Astrocyte of the hippocampus (primary cell): Measurements from ENCODE around the gene DMBX1.

Experiments used
- DNase-seq: peaks from one replicate; pipeline ENCODE4 v3.0.0; 2011; ENCODE audit warnings: low read depth, low spot score

Gene DMBX1

GRCh38 chr1:46503421-46503820 is 13.8 kb downstream of the DMBX1 start:
- no peak for DNase-seq

DNA sequence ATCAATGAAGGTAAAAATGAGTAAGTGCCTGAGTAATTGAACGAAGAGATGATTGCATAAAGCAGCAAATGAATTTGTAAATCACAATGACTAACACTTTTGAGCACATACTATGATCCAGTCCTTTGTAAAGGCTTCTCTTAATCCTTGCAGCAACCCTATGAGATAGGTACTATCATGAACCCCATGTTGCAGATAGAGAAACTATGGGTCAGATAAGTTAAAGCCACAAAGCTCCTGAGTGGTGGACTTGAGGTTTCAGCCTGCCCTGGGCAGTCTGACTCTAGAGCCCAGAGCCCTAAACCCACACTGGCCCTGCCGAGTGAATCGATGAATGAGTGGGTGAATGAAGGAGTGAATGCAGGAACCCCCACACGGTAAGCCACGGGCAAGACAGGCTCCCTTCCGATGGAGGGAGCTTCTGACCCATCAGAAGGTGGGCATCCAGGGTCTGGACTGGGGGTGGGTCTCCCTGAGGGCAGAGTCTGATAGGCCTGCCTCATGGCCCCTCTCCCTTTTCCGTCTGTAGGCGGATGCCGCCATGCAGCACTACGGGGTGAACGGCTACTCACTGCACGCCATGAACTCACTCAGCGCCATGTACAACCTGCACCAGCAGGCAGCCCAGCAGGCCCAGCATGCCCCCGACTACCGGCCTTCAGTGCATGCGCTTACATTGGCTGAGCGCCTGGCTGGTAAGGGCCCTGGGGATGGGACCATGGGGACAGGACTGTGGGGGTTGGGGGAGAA is 17.0 kb downstream of the DMBX1 start:
- DNase-seq, result no peak

DNA sequence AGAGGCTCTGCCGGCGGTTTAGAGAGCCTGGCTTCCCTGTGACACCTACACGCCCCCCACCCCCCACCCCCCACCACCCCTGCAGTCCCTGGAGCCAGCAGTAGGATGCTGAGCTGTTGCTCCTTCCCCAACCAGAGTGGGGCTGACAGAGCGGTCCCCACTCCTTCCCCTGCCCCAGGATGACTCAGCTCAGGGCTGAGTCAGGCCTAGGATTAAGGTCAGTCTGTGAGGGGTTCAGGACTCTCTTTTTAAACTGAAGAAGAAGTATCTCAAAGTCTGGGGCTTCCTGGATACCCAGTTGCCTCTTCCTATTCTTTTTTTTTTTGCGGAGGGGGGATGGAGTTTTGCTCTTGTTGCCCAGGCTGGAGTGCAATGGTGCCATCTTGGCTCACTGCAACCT is 19.1 kb downstream of the DMBX1 start:
- peak; percentile 36 for DNase-seq

GRCh38 chr1:46510341-46510997 is 20.8 kb downstream of the DMBX1 start:
- no peak for DNase-seq

DNA sequence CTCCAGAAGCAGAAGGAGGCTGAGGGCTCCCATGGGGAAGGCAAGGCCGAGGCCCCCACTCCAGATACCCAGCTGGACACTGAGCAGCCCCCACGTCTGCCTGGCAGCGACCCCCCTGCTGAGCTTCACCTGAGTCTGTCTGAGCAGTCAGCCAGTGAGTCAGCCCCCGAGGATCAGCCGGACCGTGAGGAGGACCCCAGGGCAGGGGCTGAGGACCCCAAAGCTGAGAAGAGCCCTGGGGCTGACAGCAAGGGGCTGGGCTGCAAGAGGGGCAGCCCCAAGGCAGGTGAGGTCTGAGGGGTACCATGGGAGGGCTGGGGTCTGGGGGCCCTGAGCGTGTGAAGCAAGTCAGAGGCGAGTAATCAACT is 21.3 kb downstream of the DMBX1 start:
- no peak for DNase-seq

DNA sequence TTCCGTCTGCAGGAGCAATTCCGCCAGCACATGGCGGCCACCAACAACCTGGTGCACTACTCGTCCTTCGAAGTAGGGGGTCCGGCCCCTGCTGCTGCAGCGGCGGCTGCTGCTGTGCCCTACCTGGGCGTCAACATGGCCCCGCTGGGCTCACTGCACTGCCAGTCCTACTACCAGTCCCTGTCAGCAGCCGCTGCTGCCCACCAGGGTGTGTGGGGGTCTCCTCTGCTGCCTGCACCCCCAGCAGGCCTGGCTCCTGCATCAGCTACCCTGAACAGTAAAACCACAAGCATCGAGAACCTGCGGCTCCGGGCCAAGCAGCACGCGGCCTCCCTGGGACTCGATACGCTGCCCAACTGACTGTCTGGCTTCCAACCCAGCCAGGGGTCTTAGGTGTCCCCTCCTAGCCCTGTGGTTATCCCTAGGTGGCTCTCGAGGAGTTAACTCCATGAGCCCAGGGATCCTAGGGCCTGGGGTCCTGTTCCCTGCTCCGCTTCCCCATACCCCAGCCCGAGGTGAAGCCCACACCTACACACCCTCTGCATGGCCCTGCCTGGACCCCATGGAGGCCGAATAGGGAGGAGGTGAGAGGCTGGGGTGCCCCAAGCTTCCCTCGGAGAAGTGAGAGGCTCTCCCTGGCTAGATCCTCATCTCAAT is 22.6 kb downstream of the DMBX1 start:
- no peak for DNase-seq

GRCh38 chr1:46512792-46513190 is 23.2 kb downstream of the DMBX1 start:
- DNase-seq, result no peak

GRCh38 chr1:46513536-46513935 is 23.9 kb downstream of the DMBX1 start:
- no peak for DNase-seq

GRCh38 chr1:46515576-46515975 is 25.9 kb downstream of the DMBX1 start:
- DNase-seq, result no peak

GRCh38 chr1:46516200-46516950 is 26.7 kb downstream of the DMBX1 start:
- DNase-seq, result no peak

- no peak for DNase-seq
Observed at GRCh38 chr1:46517010-46517600, 27.5 kb downstream of the DMBX1 start.

GRCh38 chr1:46517932-46518498 is 28.4 kb downstream of the DMBX1 start:
- no peak for DNase-seq

DNA sequence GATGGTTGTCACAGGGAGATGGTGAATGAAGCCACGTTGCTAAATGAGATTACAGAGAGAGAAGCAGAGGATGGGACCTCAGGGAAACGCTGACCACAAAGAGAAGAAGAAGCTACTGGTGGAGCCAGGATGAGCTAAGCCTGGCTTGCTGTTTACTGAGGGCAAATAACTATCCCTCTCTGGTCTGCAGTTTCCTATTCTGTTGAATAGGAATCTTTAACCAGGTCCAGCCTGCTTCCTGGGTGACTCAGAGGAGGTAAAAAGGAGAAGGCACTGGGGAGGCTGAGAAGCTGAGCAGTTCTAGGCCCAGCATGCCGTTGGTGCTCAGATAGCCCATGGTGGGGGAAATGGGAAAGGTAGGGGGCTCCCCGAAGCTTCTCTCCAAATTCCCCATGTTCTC is 29.6 kb downstream of the DMBX1 start:
- DNase-seq, result no peak

DNA sequence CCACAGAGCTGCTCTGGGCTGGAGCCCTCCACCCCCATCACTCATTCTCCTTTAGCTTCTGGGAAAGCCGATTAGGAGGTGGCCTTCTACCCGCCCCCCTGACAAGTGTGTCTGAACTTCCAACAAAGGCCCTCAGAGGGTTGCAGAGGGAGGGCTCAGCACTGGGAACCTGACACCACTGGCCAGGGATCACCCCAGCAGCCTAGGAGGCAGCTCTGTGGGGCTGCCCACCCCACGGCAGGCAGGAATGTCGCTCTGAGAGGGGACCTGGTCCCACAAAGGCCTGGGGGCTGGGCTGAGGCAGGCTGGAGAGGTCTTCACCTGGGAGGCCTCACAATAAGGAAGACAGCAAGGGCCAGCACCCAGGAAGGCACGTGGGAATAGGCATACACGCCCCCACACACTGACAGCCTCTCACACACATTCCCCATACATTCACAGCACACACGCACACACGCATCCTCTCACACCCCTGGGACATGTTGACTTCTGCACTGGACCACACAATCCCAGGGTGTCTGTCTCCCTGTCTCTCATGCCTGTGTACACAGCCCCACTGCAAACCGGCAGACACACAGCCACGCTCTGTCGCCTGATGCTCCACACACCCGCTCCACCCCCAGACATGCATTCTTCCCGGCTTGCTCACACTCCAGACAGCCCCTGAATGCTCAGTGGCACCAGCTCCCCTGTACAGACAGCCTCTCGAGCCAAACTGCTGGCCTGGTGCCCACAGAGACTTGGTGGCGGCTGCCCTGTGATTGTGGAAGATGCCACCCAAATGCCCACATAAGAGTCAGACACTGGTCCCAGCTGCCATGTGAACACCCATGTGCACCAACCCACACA is 30.7 kb downstream of the DMBX1 start:
- DNase-seq, result peak; percentile 95

DNA sequence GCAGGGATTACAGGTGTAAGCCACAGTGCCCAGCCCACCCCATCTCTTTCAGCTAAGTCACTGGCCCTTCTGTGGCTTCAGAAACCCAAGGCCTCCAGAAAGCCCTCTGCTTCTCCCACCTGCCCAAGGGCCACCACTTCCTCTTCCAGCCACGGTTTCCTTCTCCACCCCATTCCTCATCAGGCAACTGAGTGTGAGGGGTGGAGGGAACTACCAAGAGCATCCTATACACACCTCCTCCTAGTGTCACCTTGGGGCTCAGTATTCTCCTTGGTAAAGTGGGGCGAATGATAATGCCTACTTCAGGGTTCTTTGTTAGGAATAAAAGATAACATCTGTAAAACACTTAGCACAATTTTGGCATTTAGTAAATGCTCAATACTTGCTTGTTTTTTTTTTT is 31.8 kb downstream of the DMBX1 start:
- DNase-seq, result no peak

DNA sequence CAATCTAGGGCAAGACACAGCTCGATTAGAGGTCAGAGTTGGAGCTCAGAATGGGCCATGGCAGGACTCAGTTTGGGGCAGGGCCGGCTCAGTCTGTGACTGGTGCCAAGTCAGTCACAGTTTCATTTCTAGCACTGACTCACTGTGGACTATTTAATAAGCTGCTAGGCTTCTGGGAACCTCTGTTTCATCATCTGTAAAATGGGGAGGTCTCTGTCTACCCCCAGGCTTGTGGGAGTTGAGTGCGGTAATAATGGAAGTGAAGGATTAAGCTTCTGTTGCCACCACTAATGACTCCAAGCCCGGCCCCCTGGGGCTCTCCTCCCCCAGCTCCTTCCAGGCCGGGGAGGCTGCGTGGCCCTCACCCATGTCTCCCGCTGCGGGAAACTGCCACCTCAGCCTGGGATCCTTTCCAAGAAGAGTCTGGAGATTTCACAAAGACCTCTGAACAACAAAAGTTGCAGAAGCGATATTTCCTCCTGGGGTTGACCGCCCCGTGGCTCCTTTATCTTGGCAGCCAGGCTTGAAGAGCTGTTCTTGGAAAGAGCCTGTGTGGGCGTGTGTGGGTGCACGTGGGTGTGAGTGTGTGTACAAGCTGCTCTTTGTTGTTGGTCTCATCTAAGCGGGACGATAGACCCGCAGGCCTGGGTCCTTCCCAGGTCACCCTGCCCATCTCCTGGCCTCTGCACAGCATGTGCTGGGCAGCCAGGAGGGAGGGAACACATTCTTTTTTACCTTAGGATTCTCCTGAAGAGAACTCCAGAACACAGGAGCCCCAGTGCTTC is 32.7 kb downstream of the DMBX1 start:
- peak; percentile 95 for DNase-seq

DNA sequence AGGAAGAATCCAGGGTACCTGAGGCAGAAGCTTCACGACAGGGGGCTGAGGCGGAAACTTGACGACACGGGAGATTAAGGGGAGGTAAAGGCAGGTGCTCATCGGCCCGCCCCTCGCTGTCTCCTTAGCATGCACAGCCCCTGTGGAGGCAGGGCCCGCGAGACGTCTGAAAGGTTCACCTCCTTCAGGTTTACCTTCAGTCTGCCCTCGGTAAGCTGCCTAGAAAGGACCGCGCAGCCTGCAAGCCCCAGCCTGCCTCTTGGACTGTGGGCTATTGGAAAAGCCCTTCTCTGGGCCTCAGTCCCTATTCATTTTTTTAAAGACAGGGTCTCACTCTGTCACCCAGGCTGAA is 33.3 kb downstream of the DMBX1 start:
- DNase-seq, result no peak

- DNase-seq, result no peak
Observed at GRCh38 chr1:46523496-46524353, 34.1 kb downstream of the DMBX1 start.

DNA sequence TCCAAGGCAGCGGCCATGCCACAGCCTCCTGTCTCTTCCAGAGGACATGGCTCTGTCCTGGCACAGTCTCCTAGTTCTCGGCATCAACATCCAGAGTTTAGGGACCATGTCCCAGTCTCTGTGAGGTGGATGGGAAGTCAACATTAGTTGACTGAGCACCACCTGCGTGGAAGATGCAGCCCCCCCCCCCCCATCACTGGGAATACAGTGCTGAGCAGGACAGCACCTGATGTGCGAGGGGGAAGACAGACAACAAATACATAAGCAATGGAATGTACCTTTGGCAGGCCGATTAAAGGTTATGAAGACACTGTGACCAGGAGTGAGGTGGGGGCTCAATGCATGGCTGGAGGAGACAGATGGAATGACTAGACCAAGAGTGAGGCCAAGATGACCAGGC is 35.2 kb downstream of the DMBX1 start:
- no peak for DNase-seq
